DOHH2 (cell line): ENCODE measurements around the gene VGF.

ENCODE experiments used
- CTCF ChIP-seq: fragments of 200-600 bp; sonication (generic); IDR thresholded peaks from one replicate; pipeline ENCODE4 v1.5.1; 2014; ENCODE audit warnings: antibody characterized with exemption, mild to moderate bottlenecking, low read depth, low read length; ENCODE audit not compliant: poor library complexity, severe bottlenecking
- EZH2phosphoT487 ChIP-seq: fragments of 200-600 bp; sonication (generic); IDR thresholded peaks from 2 replicates; pipeline ENCODE4 v1.6.1; 2017; ENCODE audit warnings: borderline replicate concordance, mild to moderate bottlenecking, antibody characterized with exemption, low read length, moderate library complexity, mixed read lengths

- no peak for TF ChIP-seq CTCF
- no peak for TF ChIP-seq EZH2phosphoT487
These were observed 8.3 kb downstream of the VGF start for GRCh38 chr7:101156866-101157589.
